H9 (cell line): ENCODE data around the gene RCSD1. TPM values are rescaled to one million over a fixed set of nuclear protein-coding genes. Genes with fewer than 3 reads are reported as not detected.

ENCODE experiments used
- DNase-seq: peaks from one replicate; pipeline ENCODE4 v3.0.0-alpha.2; 2017
- H2AFZ ChIP-seq: one replicate; pipeline ENCODE4 v1.6.1; 2013; ENCODE audit warnings: mild to moderate bottlenecking, low read length, control low read depth, moderate library complexity
- H2AK5ac ChIP-seq: 2 replicates; pipeline ENCODE4 v1.6.1; 2013; ENCODE audit warnings: low read length, control low read depth, mixed read lengths; ENCODE audit not compliant: insufficient read length
- H2BK120ac ChIP-seq: one replicate; pipeline ENCODE4 v1.6.1; 2013; ENCODE audit warnings: low read depth, mild to moderate bottlenecking, low read length, control low read depth, inconsistent platforms; ENCODE audit not compliant: poor library complexity, severe bottlenecking
- H2BK12ac ChIP-seq: 2 replicates; pipeline ENCODE4 v1.6.1; 2013; ENCODE audit warnings: low read length, control low read depth, mixed read lengths, low read depth; ENCODE audit not compliant: insufficient read length
- H2BK15ac ChIP-seq: 2 replicates; pipeline ENCODE4 v1.6.1; 2013; ENCODE audit warnings: low read depth, low read length, control low read depth
- H2BK20ac ChIP-seq: one replicate; pipeline ENCODE4 v1.6.1; 2013; ENCODE audit warnings: low read depth, mild to moderate bottlenecking, low read length, control low read depth, inconsistent platforms; ENCODE audit not compliant: poor library complexity, severe bottlenecking
- H2BK5ac ChIP-seq: 2 replicates; pipeline ENCODE4 v1.6.1; 2013; ENCODE audit warnings: low read length, control low read depth, mixed read lengths; ENCODE audit not compliant: insufficient read length
- H3K14ac ChIP-seq: 2 replicates; pipeline ENCODE4 v1.6.1; 2013; ENCODE audit warnings: low read length, control low read depth; ENCODE audit not compliant: insufficient read depth
- H3K18ac ChIP-seq: 2 replicates; pipeline ENCODE4 v1.6.1; 2013; ENCODE audit warnings: low read depth, mild to moderate bottlenecking, mixed read lengths, low read length, control low read depth; ENCODE audit not compliant: insufficient read length
- H3K23ac ChIP-seq: 2 replicates; pipeline ENCODE4 v1.6.1; 2013; ENCODE audit warnings: low read length, control low read depth, mixed read lengths, low read depth; ENCODE audit not compliant: insufficient read length
- H3K23me2 ChIP-seq: 2 replicates; pipeline ENCODE4 v1.6.1; 2013; ENCODE audit warnings: low read depth, mild to moderate bottlenecking, mixed read lengths, low read length, control low read depth; ENCODE audit not compliant: insufficient read length, poor library complexity, severe bottlenecking
- H3K27ac ChIP-seq: 2 replicates; pipeline ENCODE4 v1.5.1; 2013; ENCODE audit warnings: low read length, control low read depth, mixed read lengths, low read depth; ENCODE audit not compliant: insufficient read length
- H3K27me3 ChIP-seq: 2 replicates; pipeline ENCODE4 v1.6.1; 2013; ENCODE audit warnings: low read length, control low read depth, inconsistent platforms; ENCODE audit not compliant: insufficient read depth
- H3K4ac ChIP-seq: 2 replicates; pipeline ENCODE4 v1.6.1; 2013; ENCODE audit warnings: low read depth, mild to moderate bottlenecking, control low read depth, inconsistent platforms, low read length, moderate library complexity
- H3K4me1 ChIP-seq: 2 replicates; pipeline ENCODE4 v1.6.1; 2013; ENCODE audit warnings: low read length, control low read depth, inconsistent platforms; ENCODE audit not compliant: insufficient read depth
- H3K4me2 ChIP-seq: 2 replicates; pipeline ENCODE4 v1.6.1; 2013; ENCODE audit warnings: low read length, control low read depth, mixed read lengths; ENCODE audit not compliant: insufficient read length, insufficient read depth
- H3K56ac ChIP-seq: 2 replicates; pipeline ENCODE4 v1.6.1; 2013; ENCODE audit warnings: low read depth, mild to moderate bottlenecking, mixed read lengths, low read length, control low read depth; ENCODE audit not compliant: insufficient read length
- H3K79me1 ChIP-seq: 2 replicates; pipeline ENCODE4 v1.6.1; 2013; ENCODE audit warnings: low read depth, mild to moderate bottlenecking, moderate library complexity, low read length, control low read depth, inconsistent platforms; ENCODE audit not compliant: insufficient read depth, poor library complexity, severe bottlenecking
- H3K79me2 ChIP-seq: 2 replicates; pipeline ENCODE4 v1.6.1; 2013; ENCODE audit warnings: low read length, control low read depth, inconsistent platforms; ENCODE audit not compliant: insufficient read depth
- H3K9ac ChIP-seq: 2 replicates; pipeline ENCODE4 v1.6.1; 2013; ENCODE audit warnings: low read length, control low read depth, mixed read lengths; ENCODE audit not compliant: insufficient read length; ENCODE audit errors: extremely low read depth
- H3K9me3 ChIP-seq: one replicate; pipeline ENCODE4 v1.6.1; 2013; ENCODE audit warnings: low read depth, low read length, inconsistent platforms; ENCODE audit not compliant: control insufficient read depth
- H3T11ph ChIP-seq: one replicate; pipeline ENCODE4 v1.6.1; 2013; ENCODE audit warnings: mild to moderate bottlenecking, low read length, control low read depth, inconsistent platforms
- H4K20me1 ChIP-seq: one replicate; pipeline ENCODE4 v1.6.1; 2013; ENCODE audit not compliant: control insufficient read depth, insufficient read length, insufficient read depth
- H4K5ac ChIP-seq: 2 replicates; pipeline ENCODE4 v1.6.1; 2013; ENCODE audit warnings: low read depth, mild to moderate bottlenecking, mixed read lengths, low read length, control low read depth; ENCODE audit not compliant: insufficient read length
- H4K8ac ChIP-seq: replicated peaks from 2 replicates; pipeline ENCODE4 v1.6.1; 2013; ENCODE audit warnings: low read length, control low read depth, mixed read lengths, low read depth; ENCODE audit not compliant: insufficient read length
- H4K91ac ChIP-seq: 2 replicates; pipeline ENCODE4 v1.6.1; 2013; ENCODE audit warnings: low read depth, mild to moderate bottlenecking, moderate library complexity, mixed read lengths, low read length, control low read depth; ENCODE audit not compliant: insufficient read length
- H3K27ac Mint-ChIP-seq, 3 experiments: 2 replicates in 2 of 3; 3 replicates in 1 of 3; pipeline ENCODE4 v1.8.0; 2020 to 2021; ENCODE audit warnings: mixed read lengths in 3 of 3, mild to moderate bottlenecking in 1 of 3, moderate library complexity in 1 of 3
- H3K27me3 Mint-ChIP-seq: 2 replicates; pipeline ENCODE4 v1.8.0; 2021; ENCODE audit warnings: low read depth, mild to moderate bottlenecking, moderate library complexity, mixed read lengths
- H3K36me3 Mint-ChIP-seq, 3 experiments: 2 replicates in 2 of 3; 3 replicates in 1 of 3; pipeline ENCODE4 v1.8.0; 2020 to 2021; ENCODE audit warnings: low read depth in 3 of 3, mixed read lengths in 3 of 3; ENCODE audit not compliant: insufficient read depth in 1 of 3
- H3K4me1 Mint-ChIP-seq, 2 experiments: 2 replicates each; pipeline ENCODE4 v1.8.0; 2020; ENCODE audit warnings: mixed read lengths in 2 of 2
- H3K4me3 Mint-ChIP-seq, 2 experiments: 2 replicates in 1 of 2; 3 replicates in 1 of 2; pipeline ENCODE4 v1.8.0; 2020 to 2021; ENCODE audit warnings: mild to moderate bottlenecking in 2 of 2, mixed read lengths in 2 of 2, moderate library complexity in 1 of 2
- H3K9me3 Mint-ChIP-seq, 2 experiments: 2 replicates in 1 of 2; 3 replicates in 1 of 2; pipeline ENCODE4 v1.8.0; 2020; ENCODE audit warnings: mild to moderate bottlenecking in 2 of 2, mixed read lengths in 2 of 2, moderate library complexity in 1 of 2
- CTCF ChIP-seq: fragments of 200-600 bp; sonication (generic); conservative IDR thresholded peaks from 3 replicates; pipeline ENCODE4 v1.8.0; 2021; ENCODE audit warnings: antibody characterized with exemption, mild to moderate bottlenecking
- WGBS: extraction: QIAGEN DNeasy Blood & Tissue Kit; methylation state at CpG from one replicate; pipeline ENCODE4 v1.1.7; 2013; ENCODE audit warnings: missing lambda C conversion rate, low lambda C conversion rate, mixed read lengths; ENCODE audit not compliant: insufficient read length; ENCODE audit errors: extremely low coverage; 5-methylcytosine and 5-hydroxymethylcytosine counted together
- total RNA-seq: library from RNA; stranded (reverse); gene quantifications from 2 replicates; pipeline ENCODE4 v1.2.1, GENCODE V29; 2021

RCSD1 gene
- total RNA-seq, 1 experiment from 2014 or later = 0.13 TPM

GRCh38 chr1:167659450-167659849 is 29.4 kb downstream of the RCSD1 start:
- Histone ChIP-seq H4K8ac (no peak overlapping the region), H2AK5ac (no peak overlapping the region), H2BK120ac (no peak overlapping the region), H2AFZ (no peak overlapping the region), H3K23ac (no peak overlapping the region), H3K56ac (no peak overlapping the region), H3K4me1 (no peaks in the 10 kb centered on the region), H2BK5ac (no peak overlapping the region), H3K14ac (no peak overlapping the region), H3K79me1 (no peaks in the 10 kb centered on the region), H3K27ac (no peak overlapping the region), H4K91ac (no peak overlapping the region), H3K27me3 (no peaks in the 10 kb centered on the region), H2BK15ac (no peak overlapping the region), H3T11ph (no peak overlapping the region), H4K20me1 (no peaks in the 10 kb centered on the region), H3K4ac (no peak overlapping the region), H3K9me3 (no peaks in the 10 kb centered on the region), H2BK12ac (no peak overlapping the region), H3K9ac (no peak overlapping the region), H2BK20ac (no peak overlapping the region), H3K4me2 (no peak overlapping the region), H4K5ac (no peak overlapping the region), H3K18ac (no peak overlapping the region), H3K79me2 (no peaks in the 10 kb centered on the region), H3K23me2 (no peaks in the 10 kb centered on the region)
- WGBS = no CpG with 5 or more reads among the region's 3 CpGs
- Mint-ChIP-seq H3K27me3 (peaks cover 10% of the 10 kb centered on the region; the same call in 1 of the 2 replicates), H3K4me3 (no peak overlapping the region), H3K36me3 (no peaks in the 10 kb centered on the region), H3K4me1 (peaks cover 5 to 9% of the 10 kb centered on the region in 2 experiments; a peak in 3 of 4 replicates), H3K9me3 (no peaks in the 10 kb centered on the region), H3K27ac (no peak overlapping the region; a peak in 1 of 7 replicates)
- DNase-seq = no peak
- no peak for TF ChIP-seq CTCF
